Endothelial cell of umbilical vein (primary cell): ENCODE measurements around the gene PRXL2B. TPM values are rescaled to one million over a fixed set of nuclear protein-coding genes. Genes with fewer than 3 reads are reported as not detected.

Experiments used
- BruUV-seq: library from RNA; stranded (reverse); fragments of 400-500 nt; replicated peaks from 2 replicates; lab custom pipeline; 2021; lab: Mats Ljungman, UMichigan
- CTCF ChIA-PET: fragments of 300-600, 350-600 bp; sonication (Branson Sonifier 250); formaldehyde crosslinking; loops from one replicate; lab custom pipeline; 2021; ENCODE audit warnings: antibody characterized with exemption, inconsistent platforms; lab: Charles Lee
- POLR2A ChIA-PET: fragments of 300-600, 350-600 bp; sonication (Branson Sonifier 250); formaldehyde crosslinking; loops from one replicate; lab custom pipeline; 2021; ENCODE audit warnings: antibody characterized with exemption, inconsistent platforms; lab: Charles Lee
- DNase-seq: peaks from one replicate; pipeline ENCODE4 v3.0.0-alpha.2; 2011; ENCODE audit warnings: low read depth, low spot score
- FAIRE-seq: peaks from 2 replicates; lab custom pipeline; 2011; peaks lifted over from hg19 to GRCh38; lab: Jason Lieb, UNC
- H2AFZ ChIP-seq: 2 replicates; pipeline ENCODE4 v1.6.0; 2012; ENCODE audit warnings: low read depth, low read length, control low read depth, inconsistent platforms
- H3K27ac ChIP-seq: 2 replicates; pipeline ENCODE4 v1.5.1; 2011; ENCODE audit warnings: low read depth, mild to moderate bottlenecking, control low read depth, low read length, moderate library complexity; ENCODE audit not compliant: insufficient read depth
- H3K27me3 ChIP-seq, 2 experiments: 2 replicates each; pipeline versions ENCODE4 v1.6.0 to v1.6.1; 2011; ENCODE audit warnings: low read length in 2 of 2, mixed read lengths in 1 of 2; ENCODE audit not compliant: control insufficient read depth in 2 of 2, insufficient read depth in 2 of 2
- H3K36me3 ChIP-seq, 2 experiments: 2 replicates in 1 of 2; 3 replicates in 1 of 2; pipeline ENCODE4 v1.5.1; 2011; ENCODE audit warnings: low read length in 2 of 2, mild to moderate bottlenecking in 1 of 2, moderate library complexity in 1 of 2; ENCODE audit not compliant: control insufficient read depth in 2 of 2, insufficient read depth in 2 of 2; ENCODE audit errors: extremely low read depth in 1 of 2
- H3K4me1 ChIP-seq: 3 replicates; pipeline ENCODE4 v1.5.1; 2011; ENCODE audit warnings: mild to moderate bottlenecking, low read length; ENCODE audit not compliant: control insufficient read depth, insufficient read depth; ENCODE audit errors: extremely low read depth
- H3K4me2 ChIP-seq: 2 replicates; pipeline ENCODE4 v1.6.1; 2011; ENCODE audit warnings: low read length, control low read depth, mixed read lengths; ENCODE audit not compliant: insufficient read depth
- H3K4me3 ChIP-seq, 3 experiments: fragments of 200-600 bp in 1 of 3; sonication (generic), shearing (Covaris generic) in 1 of 3; replicated peaks in 1 of 3; 2 replicates each; pipeline ENCODE4 v1.5.1; 2011 to 2016; ENCODE audit warnings: control low read depth in 3 of 3, low read length in 3 of 3, mild to moderate bottlenecking in 2 of 3, inconsistent platforms in 1 of 3, low read depth in 1 of 3, moderate library complexity in 1 of 3; ENCODE audit not compliant: insufficient read depth in 1 of 3
- H3K79me2 ChIP-seq: 2 replicates; pipeline ENCODE4 v1.6.0; 2012; ENCODE audit warnings: low read length, inconsistent platforms; ENCODE audit not compliant: control insufficient read depth, insufficient read depth
- H3K9ac ChIP-seq: replicated peaks from 2 replicates; pipeline ENCODE3; 2011; ENCODE audit warnings: low read length, control low read depth; ENCODE audit not compliant: insufficient read depth; ENCODE audit errors: extremely low read depth
- H3K9me1 ChIP-seq: replicated peaks from 3 replicates; pipeline ENCODE4 v1.6.0; 2011; ENCODE audit warnings: mild to moderate bottlenecking, low read length; ENCODE audit not compliant: control insufficient read depth, insufficient read depth; ENCODE audit errors: extremely low read depth
- H3K9me3 ChIP-seq: replicated peaks from 2 replicates; pipeline ENCODE4 v1.5.1; 2012; ENCODE audit warnings: low read length, inconsistent platforms; ENCODE audit not compliant: control insufficient read depth, insufficient read depth
- H4K20me1 ChIP-seq: replicated peaks from 2 replicates; pipeline ENCODE3; 2011; ENCODE audit warnings: mild to moderate bottlenecking, low read length; ENCODE audit not compliant: control insufficient read depth, insufficient read depth; ENCODE audit errors: extremely low read depth
- EZH2 ChIP-seq: IDR thresholded peaks from 2 replicates; pipeline ENCODE4 v1.6.1; 2012; ENCODE audit warnings: borderline replicate concordance, low read depth, mild to moderate bottlenecking, moderate library complexity, low read length, inconsistent platforms; ENCODE audit not compliant: severe bottlenecking
- FOS ChIP-seq: IDR thresholded peaks from 2 replicates; pipeline ENCODE4 v1.6.1; 2011; ENCODE audit warnings: mild to moderate bottlenecking, low read length, moderate library complexity, borderline replicate concordance; ENCODE audit not compliant: insufficient read depth
- GATA2 ChIP-seq: IDR thresholded peaks from 2 replicates; pipeline ENCODE4 v1.7.0; 2011; ENCODE audit warnings: low read depth, mild to moderate bottlenecking, moderate library complexity, mixed read lengths, low read length; ENCODE audit not compliant: insufficient read length, insufficient read depth
- JUN ChIP-seq: IDR thresholded peaks from 2 replicates; pipeline ENCODE4 v1.6.1; 2011; ENCODE audit warnings: borderline replicate concordance, low read depth; ENCODE audit not compliant: insufficient read length, insufficient read depth
- MAX ChIP-seq: IDR thresholded peaks from 2 replicates; pipeline ENCODE4 v1.6.1; 2011; ENCODE audit not compliant: insufficient read depth, insufficient read length
- MYC ChIP-seq: IDR thresholded peaks from one replicate; pipeline ENCODE4 v1.6.1; 2011; ENCODE audit warnings: mild to moderate bottlenecking, low read depth, low read length
- POLR2A ChIP-seq: IDR thresholded peaks from 2 replicates; pipeline ENCODE4 v1.6.1; 2012; ENCODE audit warnings: low read depth, mild to moderate bottlenecking, control low read depth, low read length
- POLR2AphosphoS5 ChIP-seq: IDR thresholded peaks from 2 replicates; pipeline ENCODE4 v1.6.1; 2012; ENCODE audit warnings: low read depth, mild to moderate bottlenecking, control low read depth, low read length, moderate library complexity; ENCODE audit not compliant: insufficient read depth
- dilution Hi-C: fragments of 300-500 bp; cut with MboI; formaldehyde crosslinking; loops from one replicate; pipeline ENCODE4 v1.15.0; 2019; ENCODE audit warnings: low sequenced_read_pairs; ENCODE audit not compliant: extremely low pct_ligation_motif_present
- intact Hi-C: fragments of 100-400 bp; cut with micrococcal nuclease; formaldehyde crosslinking; loops from one replicate; pipeline ENCODE4 v1.10.0; 2022
- polyA plus RNA-seq, 4 experiments: library from polyadenylated mRNA; depleted of rRNA in 3 of 4; stranded (reverse) in 3 of 4; unstranded in 1 of 4; fragments of >200 nt; gene quantifications; 2 replicates each; pipeline versions ENCODE4 v1.2.1 to v1.2.3, GENCODE V29; 2011 to 2012; ENCODE audit warnings: missing spikeins in 1 of 4
- total RNA-seq: library from RNA; stranded (reverse); gene quantifications from 2 replicates; pipeline ENCODE4 v1.2.3, GENCODE V29; 2021
- TF ChIP-seq, protein P1 (sequence below), 2 donors: IDR thresholded peaks; 1 replicate in 1 of 2; 2 replicates in 1 of 2; pipeline ENCODE4 v1.5.1; 2011; ENCODE audit warnings: low read length in 2 of 2, mild to moderate bottlenecking in 2 of 2, moderate library complexity in 2 of 2, control low read depth in 1 of 2, inconsistent platforms in 1 of 2, low read depth in 1 of 2; ENCODE audit not compliant: insufficient read depth in 1 of 2; ENCODE audit errors: extremely low read depth in 1 of 2

The PRXL2B gene
- total and polyA plus RNA-seq, 2 donors (not counting 3 experiments of a cell fraction or from before 2014, with no cell fraction given), result 29.6 to 55.8 TPM

- no peaks in the 10 kb centered on the region for H3K27me3 ChIP-seq
- no peaks in the 10 kb centered on the region for H3K36me3 ChIP-seq
- H3K4me3 ChIP-seq, result no peak overlapping the region
- no peaks in the 10 kb centered on the region for H3K79me2 ChIP-seq
- no peaks in the 10 kb centered on the region for H3K4me1 ChIP-seq
- no peak overlapping the region for H3K27ac ChIP-seq
- no peak overlapping the region for H3K4me2 ChIP-seq
- no peak overlapping the region for H2AFZ ChIP-seq
- no peak for FAIRE-seq
- TF ChIP-seq JUN (no peak), GATA2 (no peak), EZH2 (no peak), MAX (no peak), FOS (no peak), POLR2A (no peak), POLR2AphosphoS5 (no peak), MYC (no peak)
- TF ChIP-seq, protein P1, sequence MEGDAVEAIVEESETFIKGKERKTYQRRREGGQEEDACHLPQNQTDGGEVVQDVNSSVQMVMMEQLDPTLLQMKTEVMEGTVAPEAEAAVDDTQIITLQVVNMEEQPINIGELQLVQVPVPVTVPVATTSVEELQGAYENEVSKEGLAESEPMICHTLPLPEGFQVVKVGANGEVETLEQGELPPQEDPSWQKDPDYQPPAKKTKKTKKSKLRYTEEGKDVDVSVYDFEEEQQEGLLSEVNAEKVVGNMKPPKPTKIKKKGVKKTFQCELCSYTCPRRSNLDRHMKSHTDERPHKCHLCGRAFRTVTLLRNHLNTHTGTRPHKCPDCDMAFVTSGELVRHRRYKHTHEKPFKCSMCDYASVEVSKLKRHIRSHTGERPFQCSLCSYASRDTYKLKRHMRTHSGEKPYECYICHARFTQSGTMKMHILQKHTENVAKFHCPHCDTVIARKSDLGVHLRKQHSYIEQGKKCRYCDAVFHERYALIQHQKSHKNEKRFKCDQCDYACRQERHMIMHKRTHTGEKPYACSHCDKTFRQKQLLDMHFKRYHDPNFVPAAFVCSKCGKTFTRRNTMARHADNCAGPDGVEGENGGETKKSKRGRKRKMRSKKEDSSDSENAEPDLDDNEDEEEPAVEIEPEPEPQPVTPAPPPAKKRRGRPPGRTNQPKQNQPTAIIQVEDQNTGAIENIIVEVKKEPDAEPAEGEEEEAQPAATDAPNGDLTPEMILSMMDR (IDR thresholded peaks at IDR 0.05; ENCODE audit: extremely low read depth in 1 of 2, insufficient read depth in 1 of 2, low read depth in 1 of 2, low read length in 2 of 2), result no peak
- BruUV-seq, result no TSS peak
- dilution Hi-C loops (no loop called here), intact Hi-C loops (no loop called here)
- no peak overlapping the region for H3K9ac ChIP-seq
- no peaks in the 10 kb centered on the region for H3K9me3 ChIP-seq
- no peaks in the 10 kb centered on the region for H3K9me1 ChIP-seq
- no peaks in the 10 kb centered on the region for H4K20me1 ChIP-seq
- POLR2A ChIA-PET, result no interaction called here
- CTCF ChIA-PET, result no interaction called here
- no peak for DNase-seq
Measured at GRCh38 chr1:2604156-2604843, 17.7 kb downstream of the PRXL2B start.
